GM06990 (cell line): Measurements from ENCODE around the gene HYOU1.
A peak's percentile ranks its signal among the peaks of the same experiment; 100 is the strongest.

ENCODE experiments used
- DNase-seq: peaks from one replicate; pipeline ENCODE4 v3.0.0-alpha.2; 2011; ENCODE audit not compliant: insufficient read length; ENCODE audit errors: extremely low read depth
- H3K27me3 ChIP-seq: replicated peaks from 2 replicates; pipeline ENCODE4 v1.6.0; 2011; ENCODE audit warnings: low read length; ENCODE audit not compliant: control insufficient read depth, insufficient read depth
- H3K36me3 ChIP-seq: 2 replicates; pipeline ENCODE4 v1.5.1; 2011; ENCODE audit warnings: low read length; ENCODE audit not compliant: control insufficient read depth, insufficient read depth
- H3K4me3 ChIP-seq: replicated peaks from 2 replicates; pipeline ENCODE4 v1.5.1; 2011; ENCODE audit warnings: low read depth, mild to moderate bottlenecking, control low read depth, low read length
- TF ChIP-seq, protein P1 (sequence below): IDR thresholded peaks from 2 replicates; pipeline ENCODE4 v1.5.1; 2011; ENCODE audit warnings: low read length, control low read depth, mild to moderate bottlenecking, inconsistent platforms; ENCODE audit not compliant: insufficient read depth, poor library complexity, severe bottlenecking

The HYOU1 gene

DNA sequence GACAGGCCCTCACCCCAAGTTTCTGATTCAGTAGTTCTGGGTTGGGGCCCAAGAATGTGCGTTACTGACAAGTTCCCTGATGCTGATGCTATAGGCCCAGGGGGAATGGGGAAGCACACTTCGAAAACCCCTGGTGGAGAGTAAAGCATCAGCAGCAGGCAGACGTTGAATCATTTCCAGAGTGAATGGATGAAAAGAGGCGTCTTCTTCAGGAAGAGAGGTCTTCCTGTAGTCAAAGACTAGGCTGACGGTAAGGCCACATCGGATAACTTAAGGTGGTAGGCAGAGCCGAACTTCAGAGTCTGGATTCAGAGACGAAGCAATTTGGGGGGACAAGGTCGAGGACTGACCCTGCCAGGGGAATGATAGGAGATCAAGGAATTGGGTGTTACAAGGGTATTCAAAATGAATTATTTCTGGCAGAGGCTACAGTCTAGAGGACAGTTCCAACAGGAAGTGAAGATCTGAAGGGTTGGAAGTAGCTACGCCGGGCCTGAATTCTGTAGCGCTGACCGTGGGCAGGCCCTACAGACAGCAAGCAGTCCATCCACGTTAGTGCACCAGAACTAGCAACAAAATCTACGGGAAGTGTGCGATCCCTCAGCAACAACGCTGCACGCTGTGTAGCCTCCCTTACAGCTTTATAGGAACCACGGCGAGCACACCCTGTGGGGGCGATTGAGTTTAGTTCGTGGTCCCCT is 59.9 kb downstream of the HYOU1 start:
- TF ChIP-seq, protein P1, sequence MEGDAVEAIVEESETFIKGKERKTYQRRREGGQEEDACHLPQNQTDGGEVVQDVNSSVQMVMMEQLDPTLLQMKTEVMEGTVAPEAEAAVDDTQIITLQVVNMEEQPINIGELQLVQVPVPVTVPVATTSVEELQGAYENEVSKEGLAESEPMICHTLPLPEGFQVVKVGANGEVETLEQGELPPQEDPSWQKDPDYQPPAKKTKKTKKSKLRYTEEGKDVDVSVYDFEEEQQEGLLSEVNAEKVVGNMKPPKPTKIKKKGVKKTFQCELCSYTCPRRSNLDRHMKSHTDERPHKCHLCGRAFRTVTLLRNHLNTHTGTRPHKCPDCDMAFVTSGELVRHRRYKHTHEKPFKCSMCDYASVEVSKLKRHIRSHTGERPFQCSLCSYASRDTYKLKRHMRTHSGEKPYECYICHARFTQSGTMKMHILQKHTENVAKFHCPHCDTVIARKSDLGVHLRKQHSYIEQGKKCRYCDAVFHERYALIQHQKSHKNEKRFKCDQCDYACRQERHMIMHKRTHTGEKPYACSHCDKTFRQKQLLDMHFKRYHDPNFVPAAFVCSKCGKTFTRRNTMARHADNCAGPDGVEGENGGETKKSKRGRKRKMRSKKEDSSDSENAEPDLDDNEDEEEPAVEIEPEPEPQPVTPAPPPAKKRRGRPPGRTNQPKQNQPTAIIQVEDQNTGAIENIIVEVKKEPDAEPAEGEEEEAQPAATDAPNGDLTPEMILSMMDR = peak; percentile 24
- H3K4me3 ChIP-seq = peak overlapping the region; percentile 88
- no peaks in the 10 kb centered on the region for H3K36me3 ChIP-seq
- H3K27me3 ChIP-seq = no peaks in the 10 kb centered on the region
- DNase-seq = peak; percentile 41
